ENCODE measurements around the gene STK32B. TPM values are rescaled to one million over a fixed set of nuclear protein-coding genes. Genes with fewer than 3 reads are reported as not detected.

Gene STK32B
- total RNA-seq, 2 experiments from 2014 or later: not detected

DNA sequence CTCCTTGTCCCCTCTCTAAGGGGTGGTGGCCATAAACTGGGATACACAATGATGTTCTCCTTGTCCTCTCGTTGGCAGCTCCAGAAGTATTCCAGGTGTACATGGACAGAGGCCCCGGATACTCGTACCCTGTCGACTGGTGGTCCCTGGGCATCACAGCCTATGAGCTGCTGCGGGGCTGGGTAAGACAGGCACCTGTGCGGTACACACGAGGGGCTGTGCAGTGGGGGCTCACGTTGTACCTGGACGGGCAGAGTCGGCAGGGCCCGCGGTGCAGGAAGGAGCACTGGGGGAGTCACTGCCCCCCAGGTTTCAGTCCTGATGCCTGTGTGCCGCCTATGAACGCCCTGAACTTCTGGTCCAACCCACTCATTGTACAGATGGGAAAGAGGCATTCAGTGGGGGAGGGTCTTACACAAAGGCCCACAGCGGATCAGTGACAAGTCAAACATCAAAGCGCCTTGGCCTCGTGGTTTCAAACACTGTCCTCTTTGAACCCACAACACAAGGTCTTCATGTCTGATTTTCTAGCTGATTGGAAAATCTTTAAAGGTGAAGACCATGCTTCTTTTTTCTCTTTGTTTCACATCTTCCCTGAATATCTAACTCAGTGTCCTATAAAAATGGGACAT, 395.4 kb downstream of the STK32B start:
- Histone ChIP-seq H3K4me2 (ENCODE audit: low read length) (no peak overlapping the region), H3K4me3 (ENCODE audit: low read depth, low read length, poor library complexity, severe bottlenecking) (no peak overlapping the region), H3K9me2 (ENCODE audit: insufficient read depth, low read length) (no peaks in the 10 kb centered on the region), H3K79me2 (ENCODE audit: insufficient read depth, low read depth, low read length) (no peaks in the 10 kb centered on the region), H3K27ac (ENCODE audit: low read depth, low read length, poor library complexity, severe bottlenecking) (no peak overlapping the region), H3K4me1 (ENCODE audit: insufficient read depth, low read length, poor library complexity, severe bottlenecking) (no peaks in the 10 kb centered on the region), H3K36me3 (ENCODE audit: insufficient read depth, low read length) (no peaks in the 10 kb centered on the region), H2AFZ (ENCODE audit: low read length) (no peak overlapping the region), H4K20me1 (ENCODE audit: insufficient read depth, low read length) (no peaks in the 10 kb centered on the region), H3K9me3 (ENCODE audit: low read length) (no peaks in the 10 kb centered on the region)
- no TSS peak for BruUV-seq (replicated peaks)
- CTCF ChIA-PET (ENCODE audit: unreplicated experiment): no interaction called here
- DNase-seq (ENCODE audit: low spot score): no peak
- intact Hi-C loops (cut with micrococcal nuclease; ENCODE audit: unreplicated experiment): no loop called here
- TF ChIP-seq, protein P1, sequence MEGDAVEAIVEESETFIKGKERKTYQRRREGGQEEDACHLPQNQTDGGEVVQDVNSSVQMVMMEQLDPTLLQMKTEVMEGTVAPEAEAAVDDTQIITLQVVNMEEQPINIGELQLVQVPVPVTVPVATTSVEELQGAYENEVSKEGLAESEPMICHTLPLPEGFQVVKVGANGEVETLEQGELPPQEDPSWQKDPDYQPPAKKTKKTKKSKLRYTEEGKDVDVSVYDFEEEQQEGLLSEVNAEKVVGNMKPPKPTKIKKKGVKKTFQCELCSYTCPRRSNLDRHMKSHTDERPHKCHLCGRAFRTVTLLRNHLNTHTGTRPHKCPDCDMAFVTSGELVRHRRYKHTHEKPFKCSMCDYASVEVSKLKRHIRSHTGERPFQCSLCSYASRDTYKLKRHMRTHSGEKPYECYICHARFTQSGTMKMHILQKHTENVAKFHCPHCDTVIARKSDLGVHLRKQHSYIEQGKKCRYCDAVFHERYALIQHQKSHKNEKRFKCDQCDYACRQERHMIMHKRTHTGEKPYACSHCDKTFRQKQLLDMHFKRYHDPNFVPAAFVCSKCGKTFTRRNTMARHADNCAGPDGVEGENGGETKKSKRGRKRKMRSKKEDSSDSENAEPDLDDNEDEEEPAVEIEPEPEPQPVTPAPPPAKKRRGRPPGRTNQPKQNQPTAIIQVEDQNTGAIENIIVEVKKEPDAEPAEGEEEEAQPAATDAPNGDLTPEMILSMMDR (conservative IDR thresholded peaks at IDR 0.05; ENCODE audit: low read length): no peak
- TF ChIP-seq EZH2phosphoT487 (IDR thresholded peaks at IDR 0.05; ENCODE audit: borderline replicate concordance, low read depth, low read length): no peak
- POLR2A ChIA-PET: interaction anchor here (0.6 kb wide), 1 partner anchor 91 kb away, joined by 4 read pairs; no protein-coding TSS in a partner anchor

DNA sequence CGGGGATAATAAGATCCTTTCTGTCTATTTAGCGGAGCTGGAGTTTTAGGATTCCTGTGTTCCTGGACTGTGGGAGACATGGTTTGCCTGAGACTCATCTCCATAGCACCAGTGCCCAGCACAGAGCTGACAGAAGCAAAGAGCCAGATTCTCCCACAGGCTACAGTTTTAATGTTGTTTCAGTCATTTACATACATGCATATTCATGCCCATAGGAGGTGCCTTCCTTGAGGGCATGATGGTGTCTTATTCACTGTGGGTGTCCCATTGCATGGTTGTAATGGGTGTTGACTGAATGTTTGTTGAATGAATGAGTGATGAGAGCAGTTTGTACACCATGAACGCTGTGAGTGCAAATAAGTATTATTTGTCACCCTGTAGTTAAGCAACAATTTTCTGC, 396.5 kb downstream of the STK32B start:
- H4K20me1 ChIP-seq (ENCODE audit: insufficient read depth, low read length): no peaks in the 10 kb centered on the region
- intact Hi-C loops (cut with micrococcal nuclease; ENCODE audit: unreplicated experiment): no loop called here
- CTCF ChIA-PET (ENCODE audit: unreplicated experiment): no interaction called here
- H3K9me3 ChIP-seq (ENCODE audit: low read length): no peaks in the 10 kb centered on the region
- no peaks in the 10 kb centered on the region for H3K9me2 ChIP-seq (ENCODE audit: insufficient read depth, low read length)
- DNase-seq (ENCODE audit: low spot score): no peak
- TF ChIP-seq EZH2phosphoT487 (IDR thresholded peaks at IDR 0.05; ENCODE audit: borderline replicate concordance, low read depth, low read length): no peak
- TF ChIP-seq, protein P1 (conservative IDR thresholded peaks at IDR 0.05; ENCODE audit: low read length): no peak
- no peak overlapping the region for H3K27ac ChIP-seq (ENCODE audit: low read depth, low read length, poor library complexity, severe bottlenecking)
- no peaks in the 10 kb centered on the region for H3K4me1 ChIP-seq (ENCODE audit: insufficient read depth, low read length, poor library complexity, severe bottlenecking)
- no peak overlapping the region for H3K4me3 ChIP-seq (ENCODE audit: low read depth, low read length, poor library complexity, severe bottlenecking)
- H3K36me3 ChIP-seq (ENCODE audit: insufficient read depth, low read length): no peaks in the 10 kb centered on the region
- POLR2A ChIA-PET: interaction anchor here (0.6 kb wide), 1 partner anchor 127 kb away, joined by 3 read pairs; no protein-coding TSS in a partner anchor
- H3K79me2 ChIP-seq (ENCODE audit: insufficient read depth, low read depth, low read length): no peaks in the 10 kb centered on the region
- no peak overlapping the region for H2AFZ ChIP-seq (ENCODE audit: low read length)
- BruUV-seq (replicated peaks): no TSS peak
- no peak overlapping the region for H3K4me2 ChIP-seq (ENCODE audit: low read length)

GRCh38 chr4:5448221-5448620, 396.9 kb downstream of the STK32B start:
- no peak for DNase-seq (ENCODE audit: low spot score)
- POLR2A ChIA-PET: interaction anchor here (0.7 kb wide), 1 partner anchor 538 kb away, joined by 3 read pairs; no protein-coding TSS in a partner anchor
- CTCF ChIA-PET (ENCODE audit: unreplicated experiment): no interaction called here

More at GRCh38 chr4:5448221-5448620, 396.9 kb downstream of the STK32B start:
- TF ChIP-seq, protein P1 (conservative IDR thresholded peaks at IDR 0.05; ENCODE audit: low read length): no peak
- TF ChIP-seq EZH2phosphoT487 (IDR thresholded peaks at IDR 0.05; ENCODE audit: borderline replicate concordance, low read depth, low read length): no peak
- Histone ChIP-seq H3K4me2 (ENCODE audit: low read length) (no peak overlapping the region), H3K9me2 (ENCODE audit: insufficient read depth, low read length) (no peaks in the 10 kb centered on the region), H3K79me2 (ENCODE audit: insufficient read depth, low read depth, low read length) (no peaks in the 10 kb centered on the region), H4K20me1 (ENCODE audit: insufficient read depth, low read length) (no peaks in the 10 kb centered on the region), H3K36me3 (ENCODE audit: insufficient read depth, low read length) (no peaks in the 10 kb centered on the region), H3K9me3 (ENCODE audit: low read length) (no peaks in the 10 kb centered on the region), H3K4me1 (ENCODE audit: insufficient read depth, low read length, poor library complexity, severe bottlenecking) (no peaks in the 10 kb centered on the region), H2AFZ (ENCODE audit: low read length) (no peak overlapping the region), H3K27ac (ENCODE audit: low read depth, low read length, poor library complexity, severe bottlenecking) (no peak overlapping the region), H3K4me3 (ENCODE audit: low read depth, low read length, poor library complexity, severe bottlenecking) (no peak overlapping the region)
- no TSS peak for BruUV-seq (replicated peaks)
- intact Hi-C loops (cut with micrococcal nuclease; ENCODE audit: unreplicated experiment): no loop called here
